HG03354 (cell line): ENCODE results near the gene RIPOR2.
A peak's percentile ranks its signal among the peaks of the same experiment; 100 is the strongest.

Source experiments
- ATAC-seq: cut with Tn5 transposase; IDR thresholded peaks from one replicate; pipeline ENCODE4 v1.9.1; 2021; ENCODE audit warnings: mild to moderate bottlenecking; ENCODE audit not compliant: unreplicated experiment, poor library complexity, severe bottlenecking

The RIPOR2 gene

GRCh38 chr6:24935366-24936152, at the start of gene RIPOR2:
Gene RIPOR2 (minus strand): TSS chr6:24935960. CDS start chr6:24935898, 62 bp downstream.
- ATAC-seq = peak; percentile 34

DNA sequence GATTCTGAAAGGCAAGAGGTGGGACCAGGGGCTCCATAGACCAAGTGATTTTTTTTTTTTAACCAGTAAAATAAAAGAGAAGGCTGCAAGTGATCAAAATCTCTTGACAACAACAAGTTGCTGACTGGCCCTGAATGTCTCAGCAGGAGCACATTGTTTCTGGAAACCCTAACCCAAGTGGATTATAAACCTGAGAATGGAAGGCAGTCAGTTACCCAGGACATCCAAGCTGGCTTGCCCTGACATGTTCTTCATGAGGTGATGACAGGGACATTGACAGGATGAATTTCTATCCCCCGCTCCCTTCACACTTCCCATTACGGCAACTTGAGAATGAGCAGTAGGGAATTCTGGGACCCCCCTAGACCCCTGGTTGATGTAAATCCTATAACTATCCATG, 49.6 kb upstream of the RIPOR2 start:
- ATAC-seq = no peak

DNA sequence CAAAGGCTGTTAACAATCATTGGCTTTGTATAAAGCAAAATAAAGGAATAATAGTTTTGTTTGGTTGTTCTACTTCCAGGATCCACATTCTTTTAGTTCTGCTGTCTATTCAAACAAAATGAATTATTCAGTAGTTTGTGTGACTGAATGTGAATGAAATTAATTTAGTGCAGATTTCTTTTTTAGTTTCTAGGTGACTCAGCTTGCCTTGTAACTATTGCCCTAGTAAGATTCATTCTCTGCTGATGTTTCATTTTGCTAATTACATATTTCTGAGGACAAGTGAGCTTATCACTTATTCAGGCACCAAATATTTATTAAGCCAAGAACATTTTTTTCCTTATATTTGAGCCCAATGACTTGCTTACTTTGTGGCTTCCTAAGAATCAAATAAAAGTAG, 46.5 kb upstream of the RIPOR2 start:
- ATAC-seq = no peak

DNA sequence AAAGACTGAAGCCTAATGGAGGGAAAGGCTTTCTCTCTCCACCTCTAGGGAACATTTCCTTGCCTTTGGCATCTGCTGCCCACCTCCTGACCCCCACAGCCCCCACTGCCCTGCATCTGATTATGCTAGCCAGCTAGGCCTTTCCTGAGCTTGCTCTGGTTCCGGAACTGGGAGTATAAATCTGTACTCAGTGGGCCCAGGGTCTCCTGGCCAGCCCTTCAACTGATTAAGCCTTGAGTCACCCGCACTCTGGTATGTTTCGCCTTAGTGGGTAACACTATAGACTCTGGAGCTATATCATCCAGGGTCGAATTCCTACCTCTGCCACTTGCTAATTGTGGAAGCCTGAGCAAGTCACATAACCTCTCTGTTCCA, 45.6 kb upstream of the RIPOR2 start:
- no peak for ATAC-seq

DNA sequence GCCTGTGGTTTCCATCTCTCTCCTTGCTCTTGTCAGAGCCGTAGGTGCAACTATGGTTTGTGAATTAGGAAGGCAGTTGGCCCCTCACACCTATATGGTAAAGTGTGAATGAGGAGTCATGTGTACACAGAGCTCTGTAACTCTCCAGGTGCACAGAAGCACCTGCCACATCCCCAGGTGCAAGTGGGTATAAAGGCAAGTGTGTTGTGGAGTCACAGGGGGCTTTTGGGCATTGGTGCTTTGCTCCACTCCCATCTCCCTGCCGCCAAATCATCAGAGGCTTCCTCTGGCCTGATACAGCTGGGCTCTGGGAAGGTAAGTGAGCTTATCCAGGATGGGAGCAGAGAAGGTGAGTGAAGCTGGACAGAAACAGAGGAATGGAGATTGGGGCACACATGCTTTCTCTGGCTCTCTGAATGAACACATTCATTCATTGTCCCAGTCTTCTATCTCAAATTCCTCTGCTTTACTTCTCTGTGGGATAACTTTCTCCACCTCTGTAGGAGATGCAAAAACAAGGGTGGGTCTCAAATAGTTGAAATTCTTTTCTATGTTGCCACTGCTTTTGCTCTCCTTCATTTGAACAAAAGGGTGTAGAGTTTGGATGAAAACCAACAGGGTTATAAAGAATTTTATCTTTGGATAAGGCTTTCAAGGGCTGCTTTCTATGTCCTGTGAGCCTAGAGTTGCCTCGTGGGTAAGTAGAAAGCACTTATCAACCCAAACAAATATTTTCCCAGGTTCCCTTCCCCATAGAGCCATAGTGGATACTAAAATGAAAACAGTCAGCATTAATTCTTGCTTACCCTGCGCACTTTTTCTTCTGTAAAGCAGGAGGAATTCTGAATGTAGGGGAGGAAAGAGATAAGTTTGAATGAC, 45.0 kb upstream of the RIPOR2 start:
- no peak for ATAC-seq

- no peak for ATAC-seq
Measured at GRCh38 chr6:24979176-24979575, 43.4 kb upstream of the RIPOR2 start.

DNA sequence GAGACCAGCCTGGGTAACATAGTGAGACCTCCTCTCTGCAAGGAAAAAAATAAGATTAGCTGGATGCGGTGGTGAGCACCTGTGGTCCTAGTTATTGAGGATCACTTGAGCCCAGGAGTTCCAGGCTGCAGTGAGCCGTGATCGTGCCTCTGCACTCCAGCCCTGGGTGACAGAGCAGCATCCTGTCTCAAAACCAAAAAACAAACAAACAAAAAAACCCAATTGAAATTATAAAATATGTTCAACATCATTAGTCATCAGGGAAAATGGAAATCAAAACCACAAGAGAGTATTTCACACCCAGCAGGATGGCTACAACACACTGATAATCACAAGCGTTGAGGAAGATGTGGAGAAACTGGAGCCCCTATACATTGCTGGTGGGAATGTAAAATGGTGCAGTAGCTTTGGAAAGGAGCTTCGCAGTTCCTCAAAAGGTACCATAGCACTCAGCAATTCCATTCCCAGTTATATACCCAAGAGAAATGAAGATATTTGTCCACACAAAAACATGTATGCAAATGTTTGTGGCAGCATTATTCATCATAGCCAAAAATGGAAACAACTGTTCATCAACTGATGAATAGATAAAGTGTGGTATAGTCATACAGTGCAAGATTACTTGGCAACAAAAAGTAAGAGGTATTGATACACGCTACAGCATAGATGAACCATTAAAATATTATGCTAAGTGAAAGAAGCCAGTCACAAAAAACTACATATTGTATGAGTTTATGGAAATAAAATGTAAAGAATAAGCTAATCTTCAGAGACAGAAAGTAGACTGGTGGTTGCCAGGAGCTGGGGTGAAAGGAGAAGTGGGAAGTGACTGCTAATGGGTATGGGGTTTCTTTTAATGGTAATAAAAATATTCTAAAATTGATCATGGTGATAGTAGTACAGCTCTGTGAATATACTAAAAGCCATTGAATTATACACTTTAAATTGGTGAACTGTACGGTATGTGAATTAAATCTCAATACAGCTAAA, 38.7 kb upstream of the RIPOR2 start:
- peak; percentile 95 for ATAC-seq

DNA sequence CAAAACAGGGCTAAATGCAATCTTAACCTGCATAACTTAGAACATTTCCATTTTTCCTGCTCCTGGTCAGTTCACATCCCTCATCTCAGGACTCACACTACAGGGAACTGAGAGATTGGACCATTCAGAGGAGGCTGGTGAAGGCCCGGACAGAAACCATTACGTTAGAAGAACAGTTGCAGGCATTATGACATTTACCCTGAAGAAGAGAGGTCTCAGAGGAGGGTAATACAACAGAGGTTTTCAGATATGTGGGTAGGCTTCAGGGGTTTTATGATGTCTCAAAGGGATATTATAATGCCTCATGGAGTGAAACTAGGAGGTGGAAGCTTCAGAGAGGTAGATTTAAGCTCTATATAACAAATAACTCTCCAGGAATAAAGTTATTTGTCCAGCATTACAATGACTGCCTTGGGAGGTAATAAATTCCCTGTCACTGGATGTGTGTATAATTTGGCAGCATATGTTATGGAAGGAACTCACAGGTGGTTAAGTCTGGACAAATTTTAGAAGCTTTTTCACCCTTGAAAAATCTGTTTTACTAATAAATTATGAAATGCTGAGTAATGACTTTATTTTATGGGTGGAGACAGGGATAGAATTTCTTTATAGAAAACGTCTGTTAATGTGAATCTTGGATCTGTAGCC, 36.7 kb upstream of the RIPOR2 start:
- no peak for ATAC-seq

GRCh38 chr6:24971067-24971466, 35.3 kb upstream of the RIPOR2 start:
- no peak for ATAC-seq

GRCh38 chr6:24969343-24969860, 33.6 kb upstream of the RIPOR2 start:
- no peak for ATAC-seq

- no peak for ATAC-seq
Measured at GRCh38 chr6:24968783-24969182, 33.0 kb upstream of the RIPOR2 start.

DNA sequence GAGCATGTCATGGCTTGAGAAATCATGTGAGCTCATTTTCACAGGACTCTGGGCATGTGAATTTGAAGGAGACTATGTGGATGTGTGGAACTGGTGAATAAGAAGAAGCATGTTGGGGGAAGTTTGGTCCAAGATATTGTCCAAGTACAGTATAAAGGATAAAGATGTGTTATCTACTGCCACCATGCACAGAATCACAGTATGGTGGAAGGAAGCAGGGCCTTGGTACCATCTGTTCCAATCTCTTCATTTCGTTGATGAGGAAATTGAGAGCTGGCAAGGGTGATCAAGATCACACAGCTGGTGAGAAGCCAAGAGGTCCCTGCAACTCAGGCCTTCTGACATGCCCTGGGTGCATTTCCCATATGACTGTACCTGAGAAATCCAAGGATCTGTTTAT, 31.5 kb upstream of the RIPOR2 start:
- no peak for ATAC-seq

GRCh38 chr6:24966381-24966780, 30.6 kb upstream of the RIPOR2 start:
- ATAC-seq = no peak

DNA sequence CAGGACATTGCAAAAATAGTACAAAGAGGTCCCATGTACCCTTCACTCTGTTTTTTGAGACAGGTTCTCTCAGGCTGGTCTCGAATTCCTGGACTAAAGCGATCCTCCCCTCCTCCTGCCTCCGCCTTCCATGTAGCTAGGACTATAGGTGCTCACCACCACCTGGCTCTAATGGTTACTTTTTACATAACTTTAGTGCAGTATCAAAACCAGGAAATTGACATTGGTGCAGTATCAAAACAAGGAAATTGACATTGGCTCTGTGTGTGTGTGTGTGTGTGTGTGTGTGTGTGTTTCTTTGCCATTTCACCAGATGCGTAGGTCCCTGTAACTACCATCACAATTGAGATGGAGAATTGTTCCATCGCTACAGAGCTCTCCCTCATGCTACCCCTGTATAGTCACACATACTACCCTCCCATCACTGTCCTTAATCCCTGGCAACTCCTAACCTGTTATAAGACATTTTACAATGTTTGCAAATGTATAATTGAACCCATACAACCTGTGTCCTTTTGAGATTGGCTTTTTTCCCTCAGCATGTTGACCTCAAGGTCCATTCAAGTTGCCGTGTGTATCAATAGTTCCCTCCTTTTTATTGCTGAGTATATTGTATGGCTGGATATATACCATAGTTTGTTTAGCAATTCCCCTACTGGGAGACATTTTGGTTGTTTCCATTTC, 28.3 kb upstream of the RIPOR2 start:
- ATAC-seq = no peak

- ATAC-seq = no peak
Measured at GRCh38 chr6:24963339-24963738, 27.6 kb upstream of the RIPOR2 start.

DNA sequence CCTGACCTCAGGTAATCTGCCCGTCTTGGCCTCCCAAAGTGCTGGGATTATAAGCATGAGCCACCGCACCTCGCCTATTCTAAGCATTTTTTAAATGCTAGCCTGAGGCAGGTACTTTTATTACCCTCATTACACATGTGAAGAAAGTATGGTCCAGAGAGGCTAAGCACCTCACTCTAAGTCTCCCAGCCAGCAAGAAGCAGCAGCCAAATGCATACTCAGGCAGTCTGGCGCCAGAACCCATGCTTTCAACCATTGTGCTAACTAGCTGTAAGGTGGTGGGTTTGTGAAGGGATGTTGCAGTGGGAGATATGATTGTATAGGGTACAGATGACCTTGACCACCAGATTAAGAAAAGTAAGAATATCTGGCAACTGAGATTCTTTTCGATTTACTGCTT, 26.1 kb upstream of the RIPOR2 start:
- no peak for ATAC-seq

- ATAC-seq = no peak
Measured at GRCh38 chr6:24960991-24961475, 25.3 kb upstream of the RIPOR2 start.

GRCh38 chr6:24959319-24959718, 23.6 kb upstream of the RIPOR2 start:
- ATAC-seq = no peak
